Common myeloid progenitor, CD34-positive (primary cell): ENCODE data around the gene SHMT2.

Experiments
- CTCF ChIA-PET: fragments of 350-600 bp; sonication (Branson Sonifier 250); formaldehyde crosslinking; loops from one replicate; lab custom pipeline; 2021; ENCODE audit warnings: antibody characterized with exemption; lab: Charles Lee
- POLR2A ChIA-PET: fragments of 350-600 bp; sonication (Branson Sonifier 250); formaldehyde crosslinking; loops from one replicate; lab custom pipeline; 2021; ENCODE audit warnings: antibody characterized with exemption; lab: Charles Lee
- DNase-seq, 3 donors: peaks; one replicate each; pipeline versions ENCODE4 v3.0.0 to v3.0.0-alpha.2; 2013
- H3K27ac ChIP-seq, 2 experiments: 1 replicate in 1 of 2; 2 replicates in 1 of 2; pipeline ENCODE4 v1.7.0; 2013; ENCODE audit warnings: inconsistent platforms in 2 of 2, low read length in 2 of 2, mild to moderate bottlenecking in 2 of 2, low read depth in 1 of 2, moderate library complexity in 1 of 2; ENCODE audit not compliant: severe bottlenecking in 2 of 2, insufficient read depth in 1 of 2, poor library complexity in 1 of 2
- H3K27me3 ChIP-seq, 5 experiments: replicated peaks in 2 of 5; 1 replicate in 3 of 5; 2 replicates in 2 of 5; pipeline versions ENCODE4 v1.6.1 to v1.7.0; 2013; ENCODE audit warnings: low read length in 4 of 5, mild to moderate bottlenecking in 2 of 5, moderate library complexity in 2 of 5, inconsistent platforms in 1 of 5; ENCODE audit not compliant: insufficient read depth in 5 of 5, control insufficient read depth in 4 of 5
- H3K36me3 ChIP-seq, 4 experiments: 1 replicate in 2 of 4; 2 replicates in 2 of 4; pipeline versions ENCODE4 v1.6.1 to v1.7.0; 2013; ENCODE audit warnings: low read length in 3 of 4, control low read depth in 1 of 4, mild to moderate bottlenecking in 1 of 4; ENCODE audit not compliant: control insufficient read depth in 4 of 4, insufficient read depth in 4 of 4
- H3K4me1 ChIP-seq, 4 experiments: 1 replicate in 3 of 4; 2 replicates in 1 of 4; pipeline versions ENCODE4 v1.6.1 to v1.7.1; 2013; ENCODE audit warnings: low read length in 3 of 4, mild to moderate bottlenecking in 3 of 4, control low read depth in 1 of 4, inconsistent platforms in 1 of 4, moderate library complexity in 1 of 4; ENCODE audit not compliant: control insufficient read depth in 4 of 4, insufficient read depth in 4 of 4; ENCODE audit errors: control extremely low read depth in 1 of 4
- H3K4me3 ChIP-seq, 7 experiments: 1 replicate in 4 of 7; 2 replicates in 3 of 7; pipeline versions ENCODE4 v1.5.1 to v1.7.0; 2013; ENCODE audit warnings: mild to moderate bottlenecking in 7 of 7, low read length in 6 of 7, moderate library complexity in 6 of 7, inconsistent platforms in 2 of 7, low read depth in 2 of 7, control low read depth in 1 of 7; ENCODE audit not compliant: insufficient read depth in 4 of 7, control insufficient read depth in 1 of 7; ENCODE audit errors: extremely low read depth in 1 of 7
- H3K9me3 ChIP-seq, 5 experiments: 1 replicate in 4 of 5; 2 replicates in 1 of 5; pipeline versions ENCODE4 v1.6.1 to v1.7.1; 2013; ENCODE audit warnings: low read length in 4 of 5, mild to moderate bottlenecking in 2 of 5, inconsistent platforms in 1 of 5, low read depth in 1 of 5, moderate library complexity in 1 of 5; ENCODE audit not compliant: control insufficient read depth in 4 of 5, insufficient read depth in 2 of 5; ENCODE audit errors: control extremely low read depth in 1 of 5
- WGBS: methylation state at CpG from one replicate; pipeline ENCODE4 v1.1.5; 2013; ENCODE audit not compliant: insufficient coverage; 5-methylcytosine and 5-hydroxymethylcytosine counted together

SHMT2 gene

DNA sequence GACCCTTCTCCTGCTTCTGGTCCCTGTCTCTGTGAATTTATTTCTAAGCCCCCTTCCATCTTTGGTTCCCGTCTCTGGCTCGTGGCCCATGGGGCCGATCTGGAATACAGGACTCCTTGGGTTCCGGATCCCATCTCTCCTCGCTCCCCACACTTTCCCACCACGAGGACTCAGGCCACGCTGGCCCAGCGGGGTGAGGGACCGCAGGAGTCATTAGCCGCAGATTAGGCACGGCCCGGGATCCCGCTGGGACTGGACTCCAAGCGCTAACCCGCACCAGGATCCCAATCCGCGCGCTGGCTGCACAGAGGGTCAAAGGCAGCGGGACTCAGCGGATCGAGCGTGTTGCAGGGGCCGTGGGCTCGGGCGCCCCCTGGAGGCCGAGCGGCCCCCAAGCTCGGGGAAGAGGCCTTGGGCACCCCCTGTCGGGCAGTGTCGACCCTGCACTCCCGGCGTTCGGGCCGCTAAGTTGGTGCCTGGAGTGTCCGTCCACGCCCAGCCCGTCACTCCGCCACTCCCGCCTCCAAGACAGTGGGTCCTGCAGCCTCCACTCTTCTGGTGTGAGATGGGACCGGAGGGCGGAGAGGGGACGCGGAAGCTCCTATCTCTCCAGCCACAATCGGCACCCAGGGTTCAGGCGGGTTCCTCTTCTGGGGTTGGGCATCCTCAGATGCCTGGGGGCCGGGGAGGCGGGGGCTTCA is 9.5 kb downstream of the SHMT2 start:
- H3K9me3 ChIP-seq: no peaks in the 10 kb centered on the region
- H3K27me3 ChIP-seq: peaks cover 0 to 90% (median 56%) of the 10 kb centered on the region in 5 experiments
- H3K27ac ChIP-seq: no peak overlapping the region
- CTCF ChIA-PET: interaction anchor here (0.9 to 18.5 kb wide), 9 partner anchors 11 to 42 kb away, joined by 3 to 326 read pairs (median 9); partner anchors contain the start of genes NXPH4, SHMT2 and STAC3
- WGBS: 1% methylated on average over 38 of the region's 47 CpGs
- POLR2A ChIA-PET: no interaction called here
- peak overlapping the region in 6 of 7 experiments; percentile 8 to 68 (median 50) for H3K4me3 ChIP-seq
- DNase-seq: peak; percentile 82 to 87 (median 84)
- H3K36me3 ChIP-seq: peaks cover 0 to 12% (median 6%) of the 10 kb centered on the region in 4 experiments
- H3K4me1 ChIP-seq: peaks cover 0 to 65% (median 55%) of the 10 kb centered on the region in 4 experiments

DNA sequence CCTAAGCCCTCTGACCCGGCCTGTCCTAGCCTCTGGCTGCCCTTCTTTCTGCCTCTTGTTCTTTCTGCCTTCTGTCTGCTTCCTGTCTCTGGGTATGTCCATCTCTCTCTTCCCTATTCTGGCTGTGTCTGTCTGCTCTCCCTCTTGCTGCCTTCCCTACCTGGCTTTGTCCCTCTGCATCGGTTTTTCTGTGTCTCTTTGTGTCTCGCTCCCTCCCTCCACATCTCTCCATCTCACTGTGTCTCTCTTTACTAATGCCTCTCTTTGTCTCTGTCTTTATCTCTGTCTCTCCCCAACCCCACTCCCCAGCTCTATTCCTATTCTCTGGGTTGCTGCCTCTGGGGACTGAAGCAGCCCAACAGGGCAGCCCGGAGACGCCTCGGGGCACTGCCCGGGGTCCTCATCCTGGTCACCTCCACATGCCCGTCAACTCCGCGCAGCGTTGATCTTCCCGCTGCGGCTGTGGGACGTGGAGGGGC is 10.1 kb downstream of the SHMT2 start:
- ChIA-PET CTCF (interaction anchor here (1.0 to 18.5 kb wide), 8 partner anchors 10 to 43 kb away, joined by 3 to 326 read pairs (median 10); partner anchors contain the start of genes NXPH4, SHMT2 and STAC3), POLR2A (no interaction called here)
- Histone ChIP-seq H3K4me1 (peaks cover 0 to 66% (median 55%) of the 10 kb centered on the region in 4 experiments), H3K4me3 (peak overlapping the region in 5 of 7 experiments; percentile 52 to 66 (median 64)), H3K36me3 (peaks cover 0 to 6% (median 3%) of the 10 kb centered on the region in 4 experiments), H3K27ac (no peak overlapping the region), H3K27me3 (peaks cover 0 to 95% (median 56%) of the 10 kb centered on the region in 5 experiments), H3K9me3 (no peaks in the 10 kb centered on the region)
- DNase-seq: no peak
- 1% methylated on average over 9 of the region's 14 CpGs for WGBS

GRCh38 chr12:57240066-57240921 is 10.8 kb downstream of the SHMT2 start:
- CTCF ChIA-PET: interaction anchor here (1.0 to 18.5 kb wide), 7 partner anchors 9 to 44 kb away, joined by 4 to 326 read pairs (median 10); partner anchors contain the start of genes SHMT2 and STAC3
- Histone ChIP-seq H3K4me1 (peaks cover 0 to 66% (median 55%) of the 10 kb centered on the region in 4 experiments), H3K4me3 (peak overlapping the region; percentile 33 to 66 (median 55)), H3K36me3 (peaks cover 0 to under 1% (median under 1%) of the 10 kb centered on the region in 4 experiments), H3K27me3 (peaks cover 0 to 92% (median 56%) of the 10 kb centered on the region in 5 experiments), H3K9me3 (no peaks in the 10 kb centered on the region), H3K27ac (no peak overlapping the region)
- WGBS: under 1% methylated on average over 54 of the region's 72 CpGs
- POLR2A ChIA-PET: interaction anchor here (0.6 kb wide), 1 partner anchor 57 kb away, joined by 3 read pairs; no protein-coding TSS in a partner anchor
- DNase-seq: peak; percentile 39 to 64 (median 52)

- H3K36me3 ChIP-seq: no peaks in the 10 kb centered on the region
- DNase-seq: peak in 1 of 3 donors; percentile 46
- peaks cover 0 to 64% (median 55%) of the 10 kb centered on the region in 4 experiments for H3K4me1 ChIP-seq
- H3K9me3 ChIP-seq: no peaks in the 10 kb centered on the region
- ChIA-PET POLR2A (interaction anchor here (0.6 kb wide), 1 partner anchor 58 kb away, joined by 3 read pairs; no protein-coding TSS in a partner anchor), CTCF (interaction anchor here (1.0 to 18.5 kb wide), 9 partner anchors 9 to 47 kb away, joined by 4 to 326 read pairs (median 10); partner anchors contain the start of genes SHMT2 and STAC3)
- peaks cover 0 to 86% (median 54%) of the 10 kb centered on the region in 5 experiments for H3K27me3 ChIP-seq
- 5% methylated on average over 12 of the region's 19 CpGs for WGBS
- H3K27ac ChIP-seq: no peak overlapping the region
- peak overlapping the region in 2 of 7 experiments; percentile 66 for H3K4me3 ChIP-seq
These were observed 11.5 kb downstream of the SHMT2 start for GRCh38 chr12:57240926-57241401.

- CTCF ChIA-PET: interaction anchor here (0.7 to 18.5 kb wide), 17 partner anchors 10 to 173 kb away, joined by 3 to 326 read pairs (median 5); partner anchors contain the start of genes NXPH4, SHMT2 and STAC3
- Histone ChIP-seq H3K4me1 (peaks cover 0 to 63% (median 55%) of the 10 kb centered on the region in 4 experiments), H3K4me3 (no peak overlapping the region), H3K36me3 (no peaks in the 10 kb centered on the region), H3K27me3 (peaks cover 0 to 79% (median 54%) of the 10 kb centered on the region in 5 experiments), H3K27ac (no peak overlapping the region), H3K9me3 (no peaks in the 10 kb centered on the region)
- POLR2A ChIA-PET: interaction anchor here (1.5 kb wide), 1 partner anchor 22 kb away, joined by 4 read pairs; no protein-coding TSS in a partner anchor
- 4% methylated on average over 27 of the region's 48 CpGs for WGBS
- no peak for DNase-seq
These were observed 12.1 kb downstream of the SHMT2 start for GRCh38 chr12:57241402-57242310.
